LNCaP clone FGC (cell line): ENCODE results near the gene SMARCC2.

ENCODE experiments used
- DNase-seq: peaks from one replicate; pipeline ENCODE4 v3.0.0-alpha.2; 2011; ENCODE audit warnings: low read depth
- H3K4me3 ChIP-seq: 2 replicates; pipeline ENCODE4 v1.5.1; 2011; ENCODE audit warnings: mild to moderate bottlenecking, low read depth, low read length, control low read depth
- CTCF ChIP-seq: IDR thresholded peaks from 2 replicates; pipeline ENCODE4 v1.5.1; 2012; ENCODE audit warnings: mild to moderate bottlenecking; ENCODE audit not compliant: control insufficient read depth, insufficient read depth; ENCODE audit errors: extremely low read depth

The SMARCC2 gene

GRCh38 chr12:56189099-56189917 is at the start of gene SMARCC2:
Gene SMARCC2, minus strand, starts transcription at chr12:56189483. Its CDS starts 22 bp downstream, at chr12:56189461.
- TF ChIP-seq CTCF: peak; percentile 87
- DNase-seq: peak; percentile 50
- peak within 1 kb of the TSS; percentile 85 for H3K4me3 ChIP-seq

GRCh38 chr12:56237552-56237951 is 48.3 kb upstream of the SMARCC2 start:
- H3K4me3 ChIP-seq: no peak overlapping the region
- no peak for DNase-seq
- no peak for TF ChIP-seq CTCF

- H3K4me3 ChIP-seq: no peak overlapping the region
- DNase-seq: no peak
- no peak for TF ChIP-seq CTCF
Observed at GRCh38 chr12:56236985-56237384, 47.7 kb upstream of the SMARCC2 start.

GRCh38 chr12:56236091-56236490 is 46.8 kb upstream of the SMARCC2 start:
- no peak for TF ChIP-seq CTCF
- DNase-seq: no peak
- H3K4me3 ChIP-seq: no peak overlapping the region

- DNase-seq: no peak
- no peak overlapping the region for H3K4me3 ChIP-seq
- no peak for TF ChIP-seq CTCF
Observed at GRCh38 chr12:56234746-56235436, 45.6 kb upstream of the SMARCC2 start.

GRCh38 chr12:56231184-56231582 is 41.9 kb upstream of the SMARCC2 start:
- DNase-seq: no peak
- no peak overlapping the region for H3K4me3 ChIP-seq
- TF ChIP-seq CTCF: no peak
